Measurements from ENCODE around the gene USP15.

The USP15 gene

GRCh38 chr12:62248873-62249272, 11.3 kb upstream of the USP15 start:
- no peak for TF ChIP-seq CTCF (IDR thresholded peaks at IDR 0.05; ENCODE audit: low read depth, low read length)
- no peak for DNase-seq (ENCODE audit: extremely low read depth, low read depth)

GRCh38 chr12:62249419-62249818, 10.8 kb upstream of the USP15 start:
- no peak for TF ChIP-seq CTCF (IDR thresholded peaks at IDR 0.05; ENCODE audit: low read depth, low read length)
- DNase-seq (ENCODE audit: extremely low read depth, low read depth): no peak

GRCh38 chr12:62250671-62251608, 9.3 kb upstream of the USP15 start:
- no peak for DNase-seq (ENCODE audit: extremely low read depth, low read depth)
- no peak for TF ChIP-seq CTCF (IDR thresholded peaks at IDR 0.05; ENCODE audit: low read depth, low read length)

- no peak for TF ChIP-seq CTCF (IDR thresholded peaks at IDR 0.05; ENCODE audit: low read depth, low read length)
- DNase-seq (ENCODE audit: extremely low read depth, low read depth): no peak
Measured at GRCh38 chr12:62251609-62251958, 8.6 kb upstream of the USP15 start.

- no peak for TF ChIP-seq CTCF (IDR thresholded peaks at IDR 0.05; ENCODE audit: low read depth, low read length)
- no peak for DNase-seq (ENCODE audit: extremely low read depth, low read depth)
Measured at GRCh38 chr12:62252576-62252975, 7.6 kb upstream of the USP15 start.

- no peak for TF ChIP-seq CTCF (IDR thresholded peaks at IDR 0.05; ENCODE audit: low read depth, low read length)
- no peak for DNase-seq (ENCODE audit: extremely low read depth, low read depth)
Measured at GRCh38 chr12:62254967-62255366, 5.2 kb upstream of the USP15 start.

- no peak for TF ChIP-seq CTCF (IDR thresholded peaks at IDR 0.05; ENCODE audit: low read depth, low read length)
- DNase-seq (ENCODE audit: extremely low read depth, low read depth): no peak
Measured at GRCh38 chr12:62256408-62257096, 3.7 kb upstream of the USP15 start.
